Gastroesophageal sphincter (tissue), 4 donors: Measurements from ENCODE around the gene FAM25A. TPM values are rescaled to one million over a fixed set of nuclear protein-coding genes. Genes with fewer than 3 reads are reported as not detected.
"Not testable (repeated sequence)": the region's sequence is repeated elsewhere in the genome, so short reads cannot be mapped to it uniquely, and the experiment has no call there.

Experiments
- ATAC-seq: fragments of 150-250 bp; one replicate; pipeline ENCODE4 v1.9.1; 2016; ENCODE audit warnings: mild to moderate bottlenecking, moderate library complexity
- H3K27ac ChIP-seq, 4 donors: fragments of 200-600 bp; sonication (generic) in 3 of 4; 1 replicate in 3 of 4; 2 replicates in 1 of 4; pipeline ENCODE4 v1.5.1; 2016 to 2019
- H3K27me3 ChIP-seq: fragments of 200-600 bp; sonication (generic); one replicate; pipeline ENCODE4 v1.5.1; 2019
- H3K36me3 ChIP-seq, 2 donors: fragments of 200-600 bp; sonication (generic); one replicate each; pipeline ENCODE4 v1.5.1; 2019; ENCODE audit warnings: control low read depth in 1 of 2
- H3K4me1 ChIP-seq, 3 donors: fragments of 200-600 bp; sonication (generic); 1 replicate in 2 of 3; 2 replicates in 1 of 3; pipeline ENCODE4 v1.5.1; 2016 to 2019; ENCODE audit warnings: control low read depth in 2 of 3
- H3K4me3 ChIP-seq, 2 donors: fragments of 200-600 bp; sonication (generic); one replicate each; pipeline ENCODE4 v1.5.1; 2019; ENCODE audit warnings: mild to moderate bottlenecking in 1 of 2, moderate library complexity in 1 of 2
- H3K9me3 ChIP-seq, 3 donors: fragments of 200-600 bp; sonication (generic); one replicate each; pipeline ENCODE4 v1.5.1; 2017 to 2019; ENCODE audit warnings: control low read depth in 2 of 3
- CTCF ChIP-seq, 4 experiments: fragments of 200-600 bp in 2 of 4; fragments of 450-650 bp in 2 of 4; sonication (generic) in 1 of 4; IDR thresholded peaks; one replicate each; pipeline ENCODE4 v1.5.1; 2017 to 2019; ENCODE audit warnings: antibody characterized with exemption in 4 of 4, mild to moderate bottlenecking in 2 of 4, moderate library complexity in 2 of 4
- EP300 ChIP-seq: sonication (generic); formaldehyde crosslinking; IDR thresholded peaks from one replicate; pipeline ENCODE4 v1.6.1; 2017; ENCODE audit warnings: antibody characterized with exemption, mild to moderate bottlenecking
- POLR2A ChIP-seq, 2 donors: fragments of 450-650 bp; IDR thresholded peaks; one replicate each; pipeline ENCODE4 v1.6.1; 2017; ENCODE audit warnings: antibody characterized with exemption in 2 of 2, mild to moderate bottlenecking in 2 of 2, moderate library complexity in 1 of 2
- POLR2AphosphoS5 ChIP-seq: sonication (generic); formaldehyde crosslinking; IDR thresholded peaks from one replicate; pipeline ENCODE4 v1.6.1; 2017; ENCODE audit warnings: antibody characterized with exemption
- WGBS, 2 donors: methylation state at CpG; one replicate each; pipeline ENCODE4 v1.1.5; 2018; ENCODE audit warnings: low coverage in 1 of 2; 5-methylcytosine and 5-hydroxymethylcytosine counted together
- total RNA-seq, 4 donors: library from RNA; depleted of rRNA; stranded (reverse); fragments of >200 nt; gene quantifications; one replicate each; pipeline ENCODE4 v1.1.0, GENCODE V29; 2016

Gene FAM25A
- total RNA-seq, 4 donors from 2014 or later, result not detected

- ATAC-seq, result no peak
- Histone ChIP-seq H3K27me3 (no peaks in the 10 kb centered on the region), H3K4me3 (no peak overlapping the region), H3K9me3 (no peaks in the 10 kb centered on the region), H3K36me3 (peaks cover 0 to 24% of the 10 kb centered on the region in 2 donors), H3K4me1 (no peaks in the 10 kb centered on the region), H3K27ac (no peak overlapping the region)
- TF ChIP-seq POLR2AphosphoS5 (no peak), POLR2A (IDR thresholded peaks at IDR 0.05) (no peak), CTCF (IDR thresholded peaks at IDR 0.05) (no peak)
- 64 to 67% methylated on average over 1 of the region's 1 CpG for WGBS, 2 donors
Measured at GRCh38 chr10:86988520-86988919, 31.6 kb upstream of the FAM25A start.

DNA sequence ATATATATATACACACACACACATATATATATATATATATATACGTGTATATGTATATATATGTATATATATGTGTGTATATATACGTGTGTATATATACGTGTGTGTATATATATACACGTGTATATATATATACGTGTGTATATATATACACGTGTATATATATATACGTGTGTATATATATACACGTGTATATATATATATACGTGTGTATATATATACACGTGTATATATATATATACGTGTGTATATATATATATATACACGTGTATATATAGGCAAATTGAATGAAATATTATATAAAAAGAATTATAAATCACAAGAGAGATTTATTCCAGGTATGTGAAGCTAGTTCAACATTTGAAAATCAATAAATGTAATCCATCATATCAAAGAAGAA is 28.7 kb upstream of the FAM25A start:
- H3K27ac ChIP-seq, ATAC-seq: not testable (repeated sequence)
- 69 to 84% methylated on average over 11 to 12 of the region's 12 CpGs for WGBS, 2 donors

GRCh38 chr10:86992456-86992855 is 27.6 kb upstream of the FAM25A start:
- ATAC-seq, result no peak
- H3K4me1 ChIP-seq, result no peaks in the 10 kb centered on the region

More for the DNA sequence above, 28.7 kb upstream of the FAM25A start:
- H3K4me3 ChIP-seq, H3K4me1 ChIP-seq, H3K27me3 ChIP-seq, H3K9me3 ChIP-seq: not testable (repeated sequence)
- H3K36me3 ChIP-seq, result peaks cover 0 to 49% of the 10 kb centered on the region in 2 donors

DNA sequence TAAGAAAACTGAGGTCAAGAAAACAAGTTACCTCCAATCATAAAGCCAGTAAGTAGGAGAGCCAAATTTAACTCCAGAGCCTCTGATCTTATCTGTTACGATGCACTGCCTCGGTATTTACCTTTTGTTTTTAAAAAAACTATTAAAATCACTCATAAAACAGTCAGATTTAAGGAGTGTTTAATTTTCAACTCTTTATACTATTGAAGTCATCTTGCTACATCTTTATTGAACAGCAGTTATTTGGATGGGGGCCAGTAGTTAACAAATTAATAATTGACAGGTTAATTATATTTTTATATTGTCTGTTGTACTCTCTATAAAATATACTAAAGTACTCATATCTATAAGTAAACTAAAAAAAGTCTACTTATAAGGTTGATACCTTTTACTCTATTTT is 27.2 kb upstream of the FAM25A start:
- H3K4me3 ChIP-seq, result no peak overlapping the region
- TF ChIP-seq POLR2A (IDR thresholded peaks at IDR 0.05), result no peak
- no peaks in the 10 kb centered on the region for H3K9me3 ChIP-seq
- peaks cover 0 to 58% of the 10 kb centered on the region in 2 donors for H3K36me3 ChIP-seq
- WGBS, 2 donors, result 95 to 96% methylated on average over 2 of the region's 2 CpGs
- H3K27me3 ChIP-seq, result no peaks in the 10 kb centered on the region
- H3K4me1 ChIP-seq, result no peaks in the 10 kb centered on the region
- no peak for ATAC-seq
- no peak overlapping the region for H3K27ac ChIP-seq

More at GRCh38 chr10:86992456-86992855, 27.6 kb upstream of the FAM25A start:
- TF ChIP-seq CTCF (IDR thresholded peaks at IDR 0.05), result no peak
- TF ChIP-seq POLR2A (IDR thresholded peaks at IDR 0.05), result no peak
- TF ChIP-seq EP300, result no peak
- Histone ChIP-seq H3K4me3 (no peak overlapping the region), H3K27ac (no peak overlapping the region), H3K27me3 (no peaks in the 10 kb centered on the region), H3K36me3 (peaks cover 0 to 53% of the 10 kb centered on the region in 2 donors), H3K9me3 (no peaks in the 10 kb centered on the region)

DNA sequence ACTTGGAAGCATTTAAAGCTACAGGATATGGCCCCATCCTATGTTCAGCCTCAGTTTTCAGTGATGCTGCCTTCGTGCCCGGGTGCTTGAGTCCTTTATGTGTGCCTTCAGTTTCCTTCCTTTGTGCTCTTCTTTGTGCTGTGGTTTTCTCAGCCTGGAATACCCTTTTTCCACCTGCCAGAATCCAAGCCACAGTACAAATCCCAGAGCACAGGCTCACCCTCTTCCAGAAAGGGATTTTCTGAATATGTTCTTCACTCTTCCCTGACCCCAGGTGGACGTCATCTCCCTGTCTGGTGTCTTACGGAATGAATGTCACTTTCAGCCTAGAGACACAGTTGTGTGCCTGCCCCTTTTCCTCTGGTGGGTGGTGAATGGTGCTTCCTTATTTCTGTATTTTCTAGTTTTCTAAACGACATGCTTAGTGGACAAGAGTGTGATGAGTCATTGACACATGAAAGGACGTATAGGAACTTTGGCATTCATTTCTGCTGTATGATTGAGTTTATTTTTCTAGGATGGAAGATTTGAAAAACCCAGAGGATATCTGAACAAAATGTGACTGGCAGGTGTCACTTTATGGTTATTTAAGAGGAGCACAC is 20.2 kb upstream of the FAM25A start:
- not testable (repeated sequence) for H3K4me3 ChIP-seq, H3K4me1 ChIP-seq, ATAC-seq, H3K27me3 ChIP-seq, H3K9me3 ChIP-seq, H3K27ac ChIP-seq
- 71 to 73% methylated on average over 6 of the region's 6 CpGs for WGBS, 2 donors
- peaks cover 0 to 66% of the 10 kb centered on the region in 2 donors for H3K36me3 ChIP-seq

GRCh38 chr10:87000491-87000890 is 19.6 kb upstream of the FAM25A start:
- Histone ChIP-seq H3K27ac (no peak overlapping the region), H3K36me3 (peaks cover 0 to 61% of the 10 kb centered on the region in 2 donors), H3K4me3 (no peak overlapping the region), H3K27me3 (no peaks in the 10 kb centered on the region), H3K9me3 (no peaks in the 10 kb centered on the region), H3K4me1 (no peaks in the 10 kb centered on the region)
- TF ChIP-seq POLR2A (IDR thresholded peaks at IDR 0.05), result no peak
- TF ChIP-seq CTCF (IDR thresholded peaks at IDR 0.05), result no peak
- TF ChIP-seq EP300, result no peak
- TF ChIP-seq POLR2AphosphoS5, result no peak
- ATAC-seq, result no peak
- 62 to 70% methylated on average over 3 of the region's 3 CpGs for WGBS, 2 donors

DNA sequence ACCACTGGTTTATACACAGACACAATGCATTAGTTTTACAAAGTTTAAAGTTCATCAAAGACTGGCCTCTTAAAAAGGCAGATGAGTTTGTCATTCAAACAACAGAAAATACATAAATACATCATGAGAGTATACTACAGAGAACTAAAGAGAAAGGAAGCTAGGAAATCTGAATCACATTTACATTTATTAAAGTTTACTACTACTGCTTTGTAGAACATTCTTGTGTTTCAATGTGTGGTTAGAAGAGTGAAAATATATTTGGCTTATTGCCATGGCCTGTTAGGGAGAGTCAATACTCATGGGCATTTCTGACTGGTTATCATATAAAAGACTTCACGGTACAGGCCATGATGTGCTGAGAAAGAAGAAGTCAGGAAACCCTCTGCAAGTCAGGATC is 13.0 kb upstream of the FAM25A start:
- H3K4me1 ChIP-seq, H3K9me3 ChIP-seq, H3K27ac ChIP-seq, ATAC-seq, H3K4me3 ChIP-seq, H3K27me3 ChIP-seq: not testable (repeated sequence)
- peaks cover 0 to 29% of the 10 kb centered on the region in 2 donors for H3K36me3 ChIP-seq
- WGBS, 2 donors, result 67 to 89% methylated on average over 1 of the region's 1 CpG

- 91 to 100% methylated on average over 2 to 6 of the region's 6 CpGs for WGBS, 2 donors
- ATAC-seq, result not testable (repeated sequence)
Measured at GRCh38 chr10:87007674-87008073, 12.4 kb upstream of the FAM25A start.

GRCh38 chr10:87008303-87008702 is 11.8 kb upstream of the FAM25A start:
- H3K27ac ChIP-seq, H3K4me1 ChIP-seq, ATAC-seq, H3K27me3 ChIP-seq, H3K9me3 ChIP-seq, H3K4me3 ChIP-seq: not testable (repeated sequence)
- H3K36me3 ChIP-seq, result peaks cover 0 to 25% of the 10 kb centered on the region in 2 donors
- WGBS, 2 donors, result 93 to 100% methylated on average over 5 to 6 of the region's 7 CpGs

More at GRCh38 chr10:87007674-87008073, 12.4 kb upstream of the FAM25A start:
- not testable (repeated sequence) for H3K9me3 ChIP-seq, H3K4me1 ChIP-seq, H3K27me3 ChIP-seq, H3K4me3 ChIP-seq, H3K27ac ChIP-seq
- H3K36me3 ChIP-seq, result peaks cover 0 to 29% of the 10 kb centered on the region in 2 donors

- H3K9me3 ChIP-seq, H3K27ac ChIP-seq, H3K4me1 ChIP-seq, ATAC-seq, H3K27me3 ChIP-seq, H3K4me3 ChIP-seq: not testable (repeated sequence)
- H3K36me3 ChIP-seq, result peaks cover 0 to 20% of the 10 kb centered on the region in 2 donors
- 80 to 100% methylated on average over 1 of the region's 18 CpGs for WGBS, 2 donors
Measured at GRCh38 chr10:87009134-87009696, 10.9 kb upstream of the FAM25A start.
